OCI-LY3 (cell line): ENCODE data around the gene CDH1.

Experiments
- H2AFZ ChIP-seq: fragments of 200-600, 300-600 bp; shearing (Covaris generic); 2 replicates; pipeline ENCODE4 v1.6.0; 2014; ENCODE audit warnings: antibody characterized with exemption, low read depth, low read length
- H3K27ac ChIP-seq: fragments of 200-600, 300-600 bp; sonication (generic); 2 replicates; pipeline ENCODE4 v1.5.1; 2014; ENCODE audit warnings: mild to moderate bottlenecking, low read length, moderate library complexity, mixed read lengths
- H3K27me3 ChIP-seq: fragments of 200-600, 300-600 bp; sonication (generic); 2 replicates; pipeline ENCODE4 v1.6.1; 2014; ENCODE audit warnings: low read depth, low read length, mixed read lengths
- H3K36me3 ChIP-seq: fragments of 200-600, 300-600 bp; sonication (generic); replicated peaks from 2 replicates; pipeline ENCODE3; 2014; ENCODE audit warnings: low read depth, low read length, mixed read lengths
- H3K4me1 ChIP-seq: fragments of 300-600, 200-600 bp; sonication (generic); 2 replicates; pipeline ENCODE4 v1.6.1; 2014; ENCODE audit warnings: low read length, mixed read lengths
- H3K4me2 ChIP-seq: fragments of 200-600, 300-600 bp; sonication (generic); 2 replicates; pipeline ENCODE4 v1.6.1; 2014; ENCODE audit warnings: low read length, mixed read lengths
- H3K4me3 ChIP-seq: fragments of 300-600, 200-600 bp; sonication (generic); 2 replicates; pipeline ENCODE4 v1.5.1; 2014; ENCODE audit warnings: antibody characterized with exemption, mild to moderate bottlenecking, low read length, moderate library complexity
- H3K79me2 ChIP-seq: fragments of 300-600, 200-600 bp; shearing (Covaris generic); 2 replicates; pipeline ENCODE4 v1.6.1; 2014; ENCODE audit warnings: mild to moderate bottlenecking, low read length, mixed read lengths
- H3K9ac ChIP-seq: fragments of 300-600, 200-600 bp; shearing (Covaris generic); 2 replicates; pipeline ENCODE4 v1.6.0; 2014; ENCODE audit warnings: mild to moderate bottlenecking, low read length, moderate library complexity
- H3K9me3 ChIP-seq: fragments of 200-600, 300-600 bp; shearing (Covaris generic); 2 replicates; pipeline ENCODE4 v1.6.1; 2014; ENCODE audit warnings: low read length, mixed read lengths; ENCODE audit not compliant: insufficient read depth
- H4K20me1 ChIP-seq: fragments of 200-600, 300-600 bp; sonication (generic); 2 replicates; pipeline ENCODE4 v1.6.1; 2016; ENCODE audit warnings: low read length, mixed read lengths; ENCODE audit not compliant: insufficient read depth
- CTCF ChIP-seq: fragments of 200-600, 300-600 bp; sonication (generic); IDR thresholded peaks from 2 replicates; pipeline ENCODE4 v1.5.1; 2014; ENCODE audit warnings: antibody characterized with exemption, low read length, low read depth
- EZH2phosphoT487 ChIP-seq: fragments of 200-600 bp; shearing (Covaris generic); IDR thresholded peaks from 2 replicates; pipeline ENCODE4 v1.6.1; 2018; ENCODE audit warnings: antibody characterized with exemption, mixed run types, low read depth

CDH1 gene

DNA sequence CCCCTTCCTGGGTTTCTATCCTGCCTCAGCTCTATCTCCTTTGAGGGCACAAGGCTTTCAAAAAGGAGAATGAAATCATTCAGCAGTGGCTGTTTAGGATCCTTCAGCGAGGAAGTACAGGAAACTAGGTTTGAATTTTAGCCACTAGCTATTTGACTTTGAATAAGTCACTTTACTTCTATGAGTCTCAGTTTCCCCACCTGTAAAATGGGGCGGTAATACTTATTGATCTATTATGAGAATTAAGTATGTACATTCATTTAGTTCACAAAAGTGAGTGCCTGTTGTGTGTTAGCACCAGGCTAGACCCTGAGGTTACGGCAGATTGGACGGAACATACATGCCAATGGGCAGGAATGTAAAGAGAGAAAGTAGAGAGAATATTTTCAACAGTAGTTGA is 6.6 kb downstream of the CDH1 start:
- Histone ChIP-seq H3K4me2 (no peak overlapping the region), H3K9ac (no peak overlapping the region)

DNA sequence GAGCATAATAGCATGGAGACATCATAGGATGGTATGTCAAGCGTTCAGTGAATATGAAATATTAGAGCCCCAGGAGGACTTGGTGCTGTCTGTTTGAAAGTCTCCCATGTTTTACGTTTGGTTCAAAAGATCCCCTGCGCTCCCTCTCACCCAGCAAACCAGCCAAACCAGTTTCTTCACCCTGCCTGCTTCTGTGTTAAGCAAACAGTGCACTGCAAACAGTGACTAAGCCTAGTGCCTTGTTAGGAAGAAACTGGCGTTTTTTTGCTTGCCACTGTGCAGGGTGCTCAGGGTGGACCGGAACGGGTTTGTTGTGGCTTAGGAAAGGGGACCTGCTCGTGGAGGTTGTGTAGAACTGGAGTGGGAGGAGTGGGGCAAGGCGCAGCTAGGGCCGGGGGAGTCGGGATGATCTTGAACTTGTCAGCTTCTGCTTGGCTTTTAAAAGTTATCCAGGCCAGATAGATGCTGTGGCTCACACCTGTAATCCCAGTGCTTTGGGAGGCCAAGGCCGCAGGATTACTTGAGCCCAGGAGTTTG is 7.7 kb downstream of the CDH1 start:
- no peaks in the 10 kb centered on the region for H4K20me1 ChIP-seq
- H2AFZ ChIP-seq = no peak overlapping the region
- no peaks in the 10 kb centered on the region for H3K36me3 ChIP-seq
- H3K79me2 ChIP-seq = no peaks in the 10 kb centered on the region
- H3K4me3 ChIP-seq = no peak overlapping the region
- H3K27me3 ChIP-seq = no peaks in the 10 kb centered on the region
- no peak overlapping the region for H3K9ac ChIP-seq
- no peak overlapping the region for H3K27ac ChIP-seq
- peaks cover 45% of the 10 kb centered on the region for H3K4me1 ChIP-seq
- TF ChIP-seq EZH2phosphoT487 (no peak), CTCF (no peak)
- no peak overlapping the region for H3K4me2 ChIP-seq
- H3K9me3 ChIP-seq = no peaks in the 10 kb centered on the region

More for the DNA sequence above, 6.6 kb downstream of the CDH1 start:
- Histone ChIP-seq H3K27ac (no peak overlapping the region), H3K36me3 (no peaks in the 10 kb centered on the region), H4K20me1 (no peaks in the 10 kb centered on the region), H3K4me1 (peaks cover 50% of the 10 kb centered on the region), H3K9me3 (no peaks in the 10 kb centered on the region), H3K4me3 (no peak overlapping the region), H3K79me2 (no peaks in the 10 kb centered on the region), H3K27me3 (no peaks in the 10 kb centered on the region), H2AFZ (no peak overlapping the region)
- no peak for TF ChIP-seq CTCF
- TF ChIP-seq EZH2phosphoT487 = no peak

DNA sequence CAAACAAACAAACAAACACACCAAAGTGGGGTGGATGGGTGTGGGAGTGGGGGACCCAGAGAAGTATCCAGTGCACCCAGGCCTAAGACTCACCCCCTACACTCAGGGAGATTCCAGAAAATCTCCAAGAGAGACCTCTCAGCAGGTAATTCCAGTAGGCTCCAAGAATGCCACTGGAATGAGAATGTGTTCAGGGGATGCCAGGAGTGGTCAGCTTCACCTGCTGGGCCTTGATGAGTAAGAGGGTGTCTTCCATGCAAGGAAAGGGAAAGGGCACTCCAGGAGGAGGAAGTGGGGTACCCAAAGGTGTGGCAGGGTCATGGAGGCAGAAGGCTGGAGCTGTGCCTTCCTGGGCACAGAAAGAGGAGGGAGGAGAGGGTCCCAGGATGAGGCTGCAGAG is 9.9 kb downstream of the CDH1 start:
- H4K20me1 ChIP-seq = no peaks in the 10 kb centered on the region
- H3K9ac ChIP-seq = no peak overlapping the region
- H3K4me2 ChIP-seq = no peak overlapping the region
- no peak overlapping the region for H2AFZ ChIP-seq
- H3K27ac ChIP-seq = no peak overlapping the region
- H3K27me3 ChIP-seq = no peaks in the 10 kb centered on the region
- H3K79me2 ChIP-seq = no peaks in the 10 kb centered on the region
- peaks cover 23% of the 10 kb centered on the region for H3K4me1 ChIP-seq
- no peak overlapping the region for H3K4me3 ChIP-seq
- TF ChIP-seq EZH2phosphoT487 = no peak
- no peak for TF ChIP-seq CTCF
- H3K9me3 ChIP-seq = no peaks in the 10 kb centered on the region
- H3K36me3 ChIP-seq = no peaks in the 10 kb centered on the region

GRCh38 chr16:68749432-68749831 is 12.3 kb downstream of the CDH1 start:
- H3K27me3 ChIP-seq = no peaks in the 10 kb centered on the region
- H3K36me3 ChIP-seq = no peaks in the 10 kb centered on the region
- H3K4me1 ChIP-seq = peaks cover 17% of the 10 kb centered on the region
- TF ChIP-seq CTCF = peak; percentile 47
- TF ChIP-seq EZH2phosphoT487 = no peak
- no peaks in the 10 kb centered on the region for H4K20me1 ChIP-seq
- H3K4me2 ChIP-seq = no peak overlapping the region
- H3K4me3 ChIP-seq = no peak overlapping the region
- no peaks in the 10 kb centered on the region for H3K9me3 ChIP-seq
- no peak overlapping the region for H3K9ac ChIP-seq
- no peak overlapping the region for H2AFZ ChIP-seq
- no peaks in the 10 kb centered on the region for H3K79me2 ChIP-seq
- H3K27ac ChIP-seq = no peak overlapping the region
